WTC11 (cell line): ENCODE measurements around the gene CPXM1. TPM values are rescaled to one million over a fixed set of nuclear protein-coding genes. Genes with fewer than 3 reads are reported as not detected.

Source experiments
- ATAC-seq: fragments of 200-7000 bp; cut with Tn5 transposase; 2 replicates; pipeline ENCODE4 v1.10.0; 2021; ENCODE audit warnings: mild to moderate bottlenecking, moderate library complexity
- CTCF ChIA-PET: fragments of 300-600 bp; sonication (Branson Sonifier 250); formaldehyde crosslinking; loops from one replicate; lab custom pipeline; 2021; ENCODE audit warnings: antibody characterized with exemption; lab: Charles Lee
- POLR2A ChIA-PET: fragments of 350-600 bp; sonication (Branson Sonifier 250); formaldehyde crosslinking; loops from one replicate; lab custom pipeline; 2021; ENCODE audit warnings: antibody characterized with exemption; lab: Charles Lee
- DNase-seq: peaks from one replicate; pipeline ENCODE4 v3.0.0; 2021; ENCODE audit warnings: low spot score
- H3K27ac Mint-ChIP-seq: 2 replicates; pipeline ENCODE4 v1.8.0; 2021; ENCODE audit warnings: mixed read lengths
- H3K27me3 Mint-ChIP-seq: 2 replicates; pipeline ENCODE4 v1.8.0; 2021; ENCODE audit warnings: low read depth, mild to moderate bottlenecking, moderate library complexity, mixed read lengths
- H3K36me3 Mint-ChIP-seq: 2 replicates; pipeline ENCODE4 v1.8.0; 2021; ENCODE audit warnings: mixed read lengths
- H3K4me1 Mint-ChIP-seq: 2 replicates; pipeline ENCODE4 v1.8.0; 2022; ENCODE audit warnings: mixed read lengths
- H3K4me3 Mint-ChIP-seq: 2 replicates; pipeline ENCODE4 v1.8.0; 2021; ENCODE audit warnings: mild to moderate bottlenecking, moderate library complexity, mixed read lengths
- H3K9me3 Mint-ChIP-seq: 2 replicates; pipeline ENCODE4 v1.8.0; 2021; ENCODE audit warnings: mixed read lengths
- CDX4 ChIP-seq: fragments of 250-450 bp; sonication (Bioruptor Pico); IDR thresholded peaks from 2 replicates; pipeline ENCODE4 v1.9.0; 2021; ENCODE audit warnings: moderate library complexity, mild to moderate bottlenecking, inconsistent platforms, borderline replicate concordance
- E2F4 ChIP-seq: sonication (generic); formaldehyde crosslinking; IDR thresholded peaks from 2 replicates; pipeline ENCODE4 v1.8.1; 2022; ENCODE audit warnings: low read depth, mild to moderate bottlenecking, moderate library complexity, missing genetic modification reagents, borderline replicate concordance
- ELF4 ChIP-seq: sonication (generic); formaldehyde crosslinking; IDR thresholded peaks from 2 replicates; pipeline ENCODE4 v1.8.1; 2022; ENCODE audit warnings: low read depth, mild to moderate bottlenecking, moderate library complexity, missing genetic modification reagents
- ERG ChIP-seq: fragments of 250-450 bp; sonication (Bioruptor Pico); IDR thresholded peaks from 2 replicates; pipeline ENCODE4 v1.8.0; 2021; ENCODE audit warnings: mild to moderate bottlenecking
- ESRRA ChIP-seq: sonication (generic); formaldehyde crosslinking; IDR thresholded peaks from 2 replicates; pipeline ENCODE4 v1.8.1; 2022; ENCODE audit warnings: mild to moderate bottlenecking, missing genetic modification reagents, borderline replicate concordance
- FOXJ3 ChIP-seq: sonication (generic); formaldehyde crosslinking; IDR thresholded peaks from 2 replicates; pipeline ENCODE4 v1.9.0; 2021; ENCODE audit warnings: missing genetic modification reagents, mild to moderate bottlenecking, borderline replicate concordance
- FOXK1 ChIP-seq: sonication (generic); formaldehyde crosslinking; IDR thresholded peaks from 2 replicates; pipeline ENCODE4 v1.8.0; 2022; ENCODE audit warnings: mild to moderate bottlenecking, moderate library complexity, missing genetic modification reagents
- GRHL2 ChIP-seq: fragments of 250-450 bp; sonication (Bioruptor Pico); IDR thresholded peaks from 2 replicates; pipeline ENCODE4 v1.8.0; 2022; ENCODE audit warnings: mild to moderate bottlenecking, moderate library complexity; ENCODE audit not compliant: insufficient replicate concordance, severe bottlenecking
- KAT7 ChIP-seq: sonication (generic); formaldehyde crosslinking; IDR thresholded peaks from 2 replicates; pipeline ENCODE4 v1.8.1; 2023; ENCODE audit warnings: missing genetic modification reagents, mild to moderate bottlenecking, borderline replicate concordance
- MYBL2 ChIP-seq: sonication (generic); formaldehyde crosslinking; IDR thresholded peaks from 2 replicates; pipeline ENCODE4 v1.8.1; 2023; ENCODE audit warnings: mild to moderate bottlenecking, moderate library complexity, missing genetic modification reagents
- NFATC4 ChIP-seq: fragments of 250-450 bp; sonication (Bioruptor Pico); IDR thresholded peaks from 2 replicates; pipeline ENCODE4 v1.9.0; 2021; ENCODE audit warnings: mild to moderate bottlenecking
- NR2C2 ChIP-seq: sonication (generic); formaldehyde crosslinking; IDR thresholded peaks from 2 replicates; pipeline ENCODE4 v1.8.0; 2022; ENCODE audit warnings: mild to moderate bottlenecking, missing genetic modification reagents
- OVOL2 ChIP-seq: fragments of 250-450 bp; sonication (Bioruptor Pico); IDR thresholded peaks from 2 replicates; pipeline ENCODE4 v1.9.0; 2021; ENCODE audit warnings: mild to moderate bottlenecking, borderline replicate concordance
- SMAD4 ChIP-seq: sonication (generic); formaldehyde crosslinking; IDR thresholded peaks from 2 replicates; pipeline ENCODE4 v1.8.0; 2022; ENCODE audit warnings: mild to moderate bottlenecking, missing genetic modification reagents
- ZNF138 ChIP-seq: sonication (generic); formaldehyde crosslinking; conservative IDR thresholded peaks from 2 replicates; pipeline ENCODE4 v1.8.1; 2022; ENCODE audit warnings: mild to moderate bottlenecking, moderate library complexity, missing genetic modification reagents
- ZNF219 ChIP-seq: sonication (generic); formaldehyde crosslinking; IDR thresholded peaks from 2 replicates; pipeline ENCODE4 v1.8.0; 2023; ENCODE audit warnings: missing genetic modification reagents, mild to moderate bottlenecking, borderline replicate concordance
- ZNF232 ChIP-seq: sonication (generic); formaldehyde crosslinking; IDR thresholded peaks from 2 replicates; pipeline ENCODE4 v1.8.0; 2022; ENCODE audit warnings: mild to moderate bottlenecking, missing genetic modification reagents
- ZNF423 ChIP-seq: fragments of 250-450 bp; sonication (Bioruptor Pico); IDR thresholded peaks from 2 replicates; pipeline ENCODE4 v2.1.2; 2022; ENCODE audit warnings: mild to moderate bottlenecking, moderate library complexity
- total RNA-seq: library from RNA; stranded (reverse); gene quantifications from 3 replicates; pipeline ENCODE4 v1.2.3, GENCODE V29; 2021
- TF ChIP-seq, protein P1 (sequence below): fragments of 250-450 bp; sonication (Bioruptor Pico); IDR thresholded peaks from 2 replicates; pipeline ENCODE4 v2.1.2; 2022; ENCODE audit warnings: mild to moderate bottlenecking, moderate library complexity
- TF ChIP-seq, protein P2 (sequence below): sonication (generic); formaldehyde crosslinking; IDR thresholded peaks from 2 replicates; pipeline ENCODE4 v1.8.1; 2023; ENCODE audit warnings: mild to moderate bottlenecking, missing genetic modification reagents
- TF ChIP-seq, protein P3 (sequence below): sonication (generic); formaldehyde crosslinking; IDR thresholded peaks from 2 replicates; pipeline ENCODE4 v1.8.1; 2022; ENCODE audit warnings: mild to moderate bottlenecking, missing genetic modification reagents, moderate library complexity, borderline replicate concordance

The CPXM1 gene
- total RNA-seq, 1 experiment from 2014 or later = 51.2 TPM

GRCh38 chr20:2814587-2815051, 14.2 kb upstream of the CPXM1 start, which contains the start of gene C20orf141:
Gene C20orf141 (plus strand): TSS chr20:2814987. CDS start chr20:2815185, 198 bp downstream.
- H3K27me3 Mint-ChIP-seq = peaks cover 55% of the 10 kb centered on the region
- CTCF ChIA-PET = interaction anchor here (0.8 to 1.4 kb wide), 3 partner anchors 22 to 59 kb away, joined by 3 to 5 read pairs (median 4); no protein-coding TSS in a partner anchor
- no peak for ATAC-seq

DNA sequence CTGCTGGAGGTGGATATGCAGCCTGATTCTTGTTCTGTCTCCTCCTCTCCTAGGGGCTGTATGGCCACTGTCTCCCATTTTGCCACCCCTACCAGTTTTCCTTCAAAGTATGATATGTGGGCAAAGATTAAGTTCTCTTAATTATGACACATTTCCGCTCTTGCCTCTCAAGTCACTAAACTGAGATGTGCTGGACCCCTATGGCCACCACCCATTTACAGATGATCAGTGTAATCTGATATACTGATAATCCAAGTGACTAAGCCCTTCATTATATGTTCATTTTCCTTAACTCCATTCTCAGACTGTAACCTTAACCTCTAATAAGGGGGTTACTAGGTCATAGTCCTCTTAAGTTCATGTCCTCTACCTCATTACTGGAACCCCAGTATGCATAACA, 13.6 kb upstream of the CPXM1 start:
- peaks cover 23% of the 10 kb centered on the region for H3K9me3 Mint-ChIP-seq
- no peaks in the 10 kb centered on the region for H3K4me1 Mint-ChIP-seq
- H3K27ac Mint-ChIP-seq = no peak overlapping the region
- DNase-seq = no peak
- H3K27me3 Mint-ChIP-seq = peaks cover 55% of the 10 kb centered on the region
- ChIA-PET POLR2A (interaction anchor here (0.7 kb wide), 1 partner anchor 21 kb away, joined by 4 read pairs; no protein-coding TSS in a partner anchor), CTCF (interaction anchor here (0.8 to 1.4 kb wide), 2 partner anchors 21 to 38 kb away, joined by 3 to 5 read pairs; no protein-coding TSS in a partner anchor)
- H3K36me3 Mint-ChIP-seq = no peaks in the 10 kb centered on the region
- H3K4me3 Mint-ChIP-seq = no peak overlapping the region
- no peak for ATAC-seq
- no peak for TF ChIP-seq ESRRA (CRISPR knock-in tag)
- TF ChIP-seq ELF4 (CRISPR knock-in tag) = no peak
- TF ChIP-seq, protein P1, sequence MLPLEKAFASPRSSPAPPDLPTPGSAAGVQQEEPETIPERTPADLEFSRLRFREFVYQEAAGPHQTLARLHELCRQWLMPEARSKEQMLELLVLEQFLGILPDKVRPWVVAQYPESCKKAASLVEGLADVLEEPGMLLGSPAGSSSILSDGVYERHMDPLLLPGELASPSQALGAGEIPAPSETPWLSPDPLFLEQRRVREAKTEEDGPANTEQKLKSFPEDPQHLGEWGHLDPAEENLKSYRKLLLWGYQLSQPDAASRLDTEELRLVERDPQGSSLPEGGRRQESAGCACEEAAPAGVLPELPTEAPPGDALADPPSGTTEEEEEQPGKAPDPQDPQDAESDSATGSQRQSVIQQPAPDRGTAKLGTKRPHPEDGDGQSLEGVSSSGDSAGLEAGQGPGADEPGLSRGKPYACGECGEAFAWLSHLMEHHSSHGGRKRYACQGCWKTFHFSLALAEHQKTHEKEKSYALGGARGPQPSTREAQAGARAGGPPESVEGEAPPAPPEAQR (CRISPR knock-in tag) = no peak
- no peak for TF ChIP-seq OVOL2 (CRISPR knock-in tag)
- no peak for TF ChIP-seq ERG (CRISPR knock-in tag)
- TF ChIP-seq NR2C2 (CRISPR knock-in tag) = no peak
- TF ChIP-seq ZNF219 = no peak
- no peak for TF ChIP-seq MYBL2 (CRISPR knock-in tag)
- TF ChIP-seq E2F4 (CRISPR knock-in tag) = no peak
- TF ChIP-seq FOXJ3 = no peak
- no peak for TF ChIP-seq ZNF138 (CRISPR knock-in tag)
- TF ChIP-seq ZNF232 (CRISPR knock-in tag) = no peak
- TF ChIP-seq, all 79 proteins: peak for 0

More at GRCh38 chr20:2814587-2815051, 14.2 kb upstream of the CPXM1 start, which contains the start of gene C20orf141:
- Mint-ChIP-seq H3K9me3 (peaks cover 21% of the 10 kb centered on the region), H3K27ac (no peak within 1 kb of the TSS), H3K36me3 (no peaks in the 10 kb centered on the region), H3K4me1 (no peaks in the 10 kb centered on the region; the same call in 1 of the 2 replicates), H3K4me3 (no peak within 1 kb of the TSS)
- POLR2A ChIA-PET = no interaction called here
- TF ChIP-seq CDX4 (CRISPR knock-in tag) = no peak
- TF ChIP-seq NFATC4 (CRISPR knock-in tag) = no peak
- TF ChIP-seq, protein P2, sequence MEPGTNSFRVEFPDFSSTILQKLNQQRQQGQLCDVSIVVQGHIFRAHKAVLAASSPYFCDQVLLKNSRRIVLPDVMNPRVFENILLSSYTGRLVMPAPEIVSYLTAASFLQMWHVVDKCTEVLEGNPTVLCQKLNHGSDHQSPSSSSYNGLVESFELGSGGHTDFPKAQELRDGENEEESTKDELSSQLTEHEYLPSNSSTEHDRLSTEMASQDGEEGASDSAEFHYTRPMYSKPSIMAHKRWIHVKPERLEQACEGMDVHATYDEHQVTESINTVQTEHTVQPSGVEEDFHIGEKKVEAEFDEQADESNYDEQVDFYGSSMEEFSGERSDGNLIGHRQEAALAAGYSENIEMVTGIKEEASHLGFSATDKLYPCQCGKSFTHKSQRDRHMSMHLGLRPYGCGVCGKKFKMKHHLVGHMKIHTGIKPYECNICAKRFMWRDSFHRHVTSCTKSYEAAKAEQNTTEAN (CRISPR knock-in tag) = no peak
- TF ChIP-seq FOXK1 (CRISPR knock-in tag) = no peak
- TF ChIP-seq KAT7 (CRISPR knock-in tag) = no peak
- no peak for TF ChIP-seq GRHL2 (CRISPR knock-in tag)
- no peak for TF ChIP-seq ZNF423
- TF ChIP-seq SMAD4 (CRISPR knock-in tag) = no peak
- TF ChIP-seq, protein P3, sequence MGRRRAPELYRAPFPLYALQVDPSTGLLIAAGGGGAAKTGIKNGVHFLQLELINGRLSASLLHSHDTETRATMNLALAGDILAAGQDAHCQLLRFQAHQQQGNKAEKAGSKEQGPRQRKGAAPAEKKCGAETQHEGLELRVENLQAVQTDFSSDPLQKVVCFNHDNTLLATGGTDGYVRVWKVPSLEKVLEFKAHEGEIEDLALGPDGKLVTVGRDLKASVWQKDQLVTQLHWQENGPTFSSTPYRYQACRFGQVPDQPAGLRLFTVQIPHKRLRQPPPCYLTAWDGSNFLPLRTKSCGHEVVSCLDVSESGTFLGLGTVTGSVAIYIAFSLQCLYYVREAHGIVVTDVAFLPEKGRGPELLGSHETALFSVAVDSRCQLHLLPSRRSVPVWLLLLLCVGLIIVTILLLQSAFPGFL = no peak
- no peak for DNase-seq
